Lung (tissue), 12 donors: ENCODE data around the gene TPGS2. TPM values are rescaled to one million over a fixed set of nuclear protein-coding genes. Genes with fewer than 3 reads are reported as not detected.
"Not testable (repeated sequence)": the region's sequence is repeated elsewhere in the genome, so short reads cannot be mapped to it uniquely, and the experiment has no call there.

ENCODE experiments used
- ATAC-seq: fragments of 200-7000 bp; cut with Tn5 transposase; one replicate; pipeline ENCODE4 v1.9.1; 2020; ENCODE audit warnings: moderate number of reproducible peaks; ENCODE audit not compliant: insufficient read depth, low FRiP score
- DNase-seq, 3 donors: peaks; one replicate each; pipeline ENCODE4 v3.0.0-alpha.2; 2013 to 2017
- H3K27ac ChIP-seq, 2 donors: one replicate each; pipeline ENCODE4 v1.5.1; 2013; ENCODE audit warnings: mild to moderate bottlenecking in 2 of 2, moderate library complexity in 2 of 2, control low read depth in 1 of 2, inconsistent platforms in 1 of 2, low read depth in 1 of 2, low read length in 1 of 2
- H3K27me3 ChIP-seq, 3 donors: one replicate each; pipeline ENCODE4 v1.5.1; 2013; ENCODE audit warnings: low read length in 2 of 3; ENCODE audit not compliant: control insufficient read depth in 3 of 3, insufficient read depth in 3 of 3
- H3K36me3 ChIP-seq, 4 donors: one replicate each; pipeline ENCODE4 v1.5.1; 2013; ENCODE audit warnings: low read length in 4 of 4, mild to moderate bottlenecking in 1 of 4, moderate library complexity in 1 of 4; ENCODE audit not compliant: control insufficient read depth in 4 of 4, insufficient read depth in 4 of 4
- H3K4me1 ChIP-seq, 5 donors: one replicate each; pipeline ENCODE4 v1.5.1; 2013; ENCODE audit warnings: low read length in 5 of 5, mild to moderate bottlenecking in 2 of 5, moderate library complexity in 1 of 5; ENCODE audit not compliant: control insufficient read depth in 5 of 5, insufficient read depth in 5 of 5
- H3K4me3 ChIP-seq: one replicate; pipeline ENCODE4 v1.5.1; 2013; ENCODE audit warnings: mild to moderate bottlenecking, control low read depth, moderate library complexity
- H3K9ac ChIP-seq, 2 donors: one replicate each; pipeline ENCODE4 v1.5.1; 2013; ENCODE audit warnings: low read length in 2 of 2, control low read depth in 1 of 2; ENCODE audit not compliant: insufficient read depth in 1 of 2
- H3K9me3 ChIP-seq, 4 donors: one replicate each; pipeline ENCODE4 v1.5.1; 2013; ENCODE audit warnings: low read length in 3 of 4, mild to moderate bottlenecking in 1 of 4, moderate library complexity in 1 of 4; ENCODE audit not compliant: control insufficient read depth in 4 of 4, insufficient read depth in 3 of 4
- WGBS, 2 donors: extraction: QIAGEN DNeasy Blood & Tissue Kit; methylation state at CpG; one replicate each; pipeline ENCODE4 v1.1.7; 2013; 5-methylcytosine and 5-hydroxymethylcytosine counted together
- polyA plus RNA-seq, 2 donors: library from polyadenylated mRNA; stranded (reverse); fragments of 200-250 nt; gene quantifications; one replicate each; pipeline ENCODE4 v1.2.1, GENCODE V29; 2013
- total RNA-seq, 2 donors: library from RNA; depleted of rRNA in 1 of 2; stranded (reverse); fragments of >200 nt in 1 of 2; gene quantifications; one replicate each; pipeline ENCODE4 v1.2.1, GENCODE V29; 2014 to 2021
- TF ChIP-seq, protein P1 (sequence below): IDR thresholded peaks from 2 replicates; pipeline ENCODE4 v1.5.1; 2012; ENCODE audit warnings: mild to moderate bottlenecking; ENCODE audit errors: control extremely low read depth, extremely low read depth
- donor health status: control.
- donor health status: control.
- donor health status: Bipolar disorder and iron deficiency.
- donor health status: healthy.
- donor health status: DM: yes; HTN: yes; CAD: no.

TPGS2 gene
- total and polyA plus RNA-seq, 4 donors: 45.5 to 122 (median 58.5) TPM

DNA sequence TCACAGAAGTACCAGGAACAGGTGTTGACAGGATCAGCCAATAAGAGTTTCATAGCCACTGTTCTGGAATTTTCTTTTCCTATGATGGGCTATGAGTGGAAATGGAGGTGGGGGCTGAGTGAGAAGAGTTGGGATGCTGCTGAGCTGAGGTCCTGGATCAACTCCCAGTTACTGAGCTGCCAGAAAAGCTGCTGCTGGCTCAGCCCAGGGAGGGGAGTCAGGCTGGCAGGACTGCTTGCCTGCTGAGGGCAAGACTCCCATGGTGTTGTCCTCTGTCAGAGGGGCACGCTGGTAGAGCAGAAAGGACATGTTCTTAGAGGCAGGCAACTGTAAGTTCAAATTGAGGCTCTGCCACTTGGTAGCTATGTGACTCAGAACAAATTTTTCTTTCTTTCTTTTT lies 11.8 kb downstream of the TPGS2 start:
- H3K4me3 ChIP-seq: no peak overlapping the region
- no peaks in the 10 kb centered on the region for H3K9me3 ChIP-seq
- ATAC-seq (no peak), DNase-seq (peak in 1 of 3 donors; percentile 6)
- H3K27me3 ChIP-seq: no peaks in the 10 kb centered on the region
- no peak overlapping the region for H3K9ac ChIP-seq
- TF ChIP-seq, protein P1, sequence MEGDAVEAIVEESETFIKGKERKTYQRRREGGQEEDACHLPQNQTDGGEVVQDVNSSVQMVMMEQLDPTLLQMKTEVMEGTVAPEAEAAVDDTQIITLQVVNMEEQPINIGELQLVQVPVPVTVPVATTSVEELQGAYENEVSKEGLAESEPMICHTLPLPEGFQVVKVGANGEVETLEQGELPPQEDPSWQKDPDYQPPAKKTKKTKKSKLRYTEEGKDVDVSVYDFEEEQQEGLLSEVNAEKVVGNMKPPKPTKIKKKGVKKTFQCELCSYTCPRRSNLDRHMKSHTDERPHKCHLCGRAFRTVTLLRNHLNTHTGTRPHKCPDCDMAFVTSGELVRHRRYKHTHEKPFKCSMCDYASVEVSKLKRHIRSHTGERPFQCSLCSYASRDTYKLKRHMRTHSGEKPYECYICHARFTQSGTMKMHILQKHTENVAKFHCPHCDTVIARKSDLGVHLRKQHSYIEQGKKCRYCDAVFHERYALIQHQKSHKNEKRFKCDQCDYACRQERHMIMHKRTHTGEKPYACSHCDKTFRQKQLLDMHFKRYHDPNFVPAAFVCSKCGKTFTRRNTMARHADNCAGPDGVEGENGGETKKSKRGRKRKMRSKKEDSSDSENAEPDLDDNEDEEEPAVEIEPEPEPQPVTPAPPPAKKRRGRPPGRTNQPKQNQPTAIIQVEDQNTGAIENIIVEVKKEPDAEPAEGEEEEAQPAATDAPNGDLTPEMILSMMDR: no peak
- H3K36me3 ChIP-seq: peaks cover 9 to 15% (median 12%) of the 10 kb centered on the region in 4 donors
- WGBS, 2 donors: 98 to 100% methylated on average over 1 of the region's 1 CpG
- peaks cover 0 to 19% (median 12%) of the 10 kb centered on the region in 5 donors for H3K4me1 ChIP-seq
- H3K27ac ChIP-seq: no peak overlapping the region

DNA sequence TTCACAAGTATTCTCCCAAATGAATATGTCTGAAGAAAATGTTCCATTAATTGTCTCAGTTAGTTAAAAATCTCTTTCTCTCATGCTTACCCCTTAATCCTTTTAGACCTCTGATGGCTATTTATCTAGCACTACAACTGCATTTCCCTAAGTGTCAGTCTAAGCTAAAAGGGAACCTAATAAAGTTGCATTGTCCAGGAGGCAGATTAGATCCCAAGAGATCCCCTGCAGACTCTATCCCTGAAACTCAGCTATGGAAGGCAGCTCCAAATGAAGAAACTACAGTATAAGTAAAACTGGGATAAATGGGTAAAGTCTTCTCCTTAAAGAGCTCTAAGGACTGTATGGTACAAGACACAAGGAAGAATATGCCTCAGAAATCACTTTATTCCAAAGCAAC lies 12.7 kb downstream of the TPGS2 start:
- ATAC-seq, H3K9ac ChIP-seq, DNase-seq, H3K27ac ChIP-seq, H3K27me3 ChIP-seq, H3K4me3 ChIP-seq, H3K9me3 ChIP-seq: not testable (repeated sequence)
- Histone ChIP-seq H3K36me3 (peaks cover 9 to 15% (median 12%) of the 10 kb centered on the region in 4 donors), H3K4me1 (peaks cover 0 to 26% (median 20%) of the 10 kb centered on the region in 5 donors)

DNA sequence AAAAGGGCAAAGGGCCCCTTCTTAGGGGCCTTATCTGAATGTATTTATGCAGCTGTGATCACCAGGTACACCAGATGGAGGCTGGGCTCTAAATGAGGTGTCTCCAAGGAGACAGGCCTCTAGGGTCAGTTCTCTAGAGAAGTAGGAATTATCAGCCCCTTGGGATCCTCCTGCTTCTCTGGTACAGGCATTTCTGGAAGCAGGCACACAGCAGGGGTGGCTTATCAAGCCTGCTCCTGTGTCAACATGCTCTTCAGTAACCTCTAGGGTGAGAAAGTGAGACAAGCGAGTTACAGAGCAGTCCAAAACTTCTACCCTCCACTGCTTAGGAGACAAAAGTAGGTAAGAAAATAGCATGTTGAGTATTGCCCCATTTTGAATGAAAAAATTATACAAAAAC lies 13.8 kb downstream of the TPGS2 start:
- no peak overlapping the region for H3K27ac ChIP-seq
- peaks cover 6 to 16% (median 11%) of the 10 kb centered on the region in 4 donors for H3K36me3 ChIP-seq
- TF ChIP-seq, protein P1: no peak
- ATAC-seq: no peak
- no peak overlapping the region for H3K9ac ChIP-seq
- peak in 1 of 3 donors; percentile 6 for DNase-seq
- no peaks in the 10 kb centered on the region for H3K9me3 ChIP-seq
- 61 to 70% methylated on average over 1 of the region's 1 CpG for WGBS, 2 donors
- H3K4me3 ChIP-seq: no peak overlapping the region
- no peaks in the 10 kb centered on the region for H3K27me3 ChIP-seq
- peaks cover 0 to 26% (median 20%) of the 10 kb centered on the region in 5 donors for H3K4me1 ChIP-seq

DNA sequence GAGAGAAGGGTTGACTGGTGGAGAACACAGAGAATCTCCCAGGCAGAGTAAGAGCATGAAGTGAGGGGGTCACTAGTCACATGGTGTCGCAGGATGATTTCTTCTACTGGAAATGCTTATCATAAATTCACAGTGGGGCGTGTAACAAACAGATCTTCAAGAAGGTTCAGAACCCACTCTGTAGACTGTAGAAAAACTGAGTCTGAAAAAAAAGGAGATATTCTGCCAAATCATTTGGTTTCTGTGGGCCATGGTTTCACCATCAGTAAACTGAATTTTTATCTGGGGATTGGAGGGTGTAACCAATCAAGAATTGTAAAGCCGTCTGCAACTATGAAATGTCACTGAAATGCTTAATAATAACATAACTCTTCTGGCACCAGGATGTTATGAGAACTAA lies 15.0 kb downstream of the TPGS2 start:
- H3K9ac ChIP-seq: no peak overlapping the region
- 83 to 85% methylated on average over 3 of the region's 3 CpGs for WGBS, 2 donors
- no peak overlapping the region for H3K4me3 ChIP-seq
- H3K4me1 ChIP-seq: peaks cover 0 to 23% (median 20%) of the 10 kb centered on the region in 5 donors
- ATAC-seq (no peak), DNase-seq (no peak)
- H3K27ac ChIP-seq: peak overlapping the region in 1 of 2 donors; percentile 36
- no peaks in the 10 kb centered on the region for H3K9me3 ChIP-seq
- TF ChIP-seq, protein P1: no peak
- H3K27me3 ChIP-seq: no peaks in the 10 kb centered on the region
- H3K36me3 ChIP-seq: peaks cover 5 to 16% (median 10%) of the 10 kb centered on the region in 4 donors
